DMS53 (cell line): Measurements from ENCODE around the gene CDKN2AIP.

Source experiments
- DNase-seq: peaks from one replicate; lab custom pipeline; 2025; lab: John Stamatoyannopoulos, UW

CDKN2AIP gene

GRCh38 chr4:183444214-183445096, at the start of gene CDKN2AIP:
TSS of gene CDKN2AIP (plus strand) at chr4:183444636. CDS start at chr4:183444798, 162 bp downstream.
- DNase-seq: peak; percentile 96

- no peak for DNase-seq
Observed at GRCh38 chr4:183395395-183395794, 49.0 kb upstream of the CDKN2AIP start.

GRCh38 chr4:183396227-183396637, 48.2 kb upstream of the CDKN2AIP start:
- DNase-seq: no peak

DNA sequence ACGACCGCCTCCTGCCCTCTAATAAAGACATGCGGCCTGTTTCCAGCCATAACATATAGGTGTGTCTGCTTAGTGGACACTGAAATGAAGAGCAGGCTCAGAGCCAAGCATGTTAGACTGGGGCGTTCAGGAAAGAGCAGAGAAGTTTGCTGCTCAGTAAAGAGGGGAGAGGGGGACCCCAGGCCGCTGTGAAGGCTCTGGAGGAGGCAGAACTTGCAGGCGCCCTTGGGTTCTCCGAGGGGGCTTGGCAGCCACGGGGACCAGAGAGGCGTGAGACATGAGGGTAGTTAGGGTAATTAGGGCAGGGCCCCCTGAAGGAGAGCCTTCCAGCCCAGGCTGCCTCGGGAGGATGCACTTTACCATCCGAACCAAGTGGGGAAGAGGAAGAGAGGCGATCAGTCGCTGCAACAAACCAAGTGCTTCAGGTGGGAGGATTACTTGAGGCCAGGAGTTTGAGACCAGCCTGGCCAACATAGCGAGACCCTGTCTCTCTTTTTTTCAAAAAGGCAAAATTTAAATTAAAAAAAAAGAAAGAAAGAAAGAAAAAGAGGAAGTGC, 46.6 kb upstream of the CDKN2AIP start:
- no peak for DNase-seq

DNA sequence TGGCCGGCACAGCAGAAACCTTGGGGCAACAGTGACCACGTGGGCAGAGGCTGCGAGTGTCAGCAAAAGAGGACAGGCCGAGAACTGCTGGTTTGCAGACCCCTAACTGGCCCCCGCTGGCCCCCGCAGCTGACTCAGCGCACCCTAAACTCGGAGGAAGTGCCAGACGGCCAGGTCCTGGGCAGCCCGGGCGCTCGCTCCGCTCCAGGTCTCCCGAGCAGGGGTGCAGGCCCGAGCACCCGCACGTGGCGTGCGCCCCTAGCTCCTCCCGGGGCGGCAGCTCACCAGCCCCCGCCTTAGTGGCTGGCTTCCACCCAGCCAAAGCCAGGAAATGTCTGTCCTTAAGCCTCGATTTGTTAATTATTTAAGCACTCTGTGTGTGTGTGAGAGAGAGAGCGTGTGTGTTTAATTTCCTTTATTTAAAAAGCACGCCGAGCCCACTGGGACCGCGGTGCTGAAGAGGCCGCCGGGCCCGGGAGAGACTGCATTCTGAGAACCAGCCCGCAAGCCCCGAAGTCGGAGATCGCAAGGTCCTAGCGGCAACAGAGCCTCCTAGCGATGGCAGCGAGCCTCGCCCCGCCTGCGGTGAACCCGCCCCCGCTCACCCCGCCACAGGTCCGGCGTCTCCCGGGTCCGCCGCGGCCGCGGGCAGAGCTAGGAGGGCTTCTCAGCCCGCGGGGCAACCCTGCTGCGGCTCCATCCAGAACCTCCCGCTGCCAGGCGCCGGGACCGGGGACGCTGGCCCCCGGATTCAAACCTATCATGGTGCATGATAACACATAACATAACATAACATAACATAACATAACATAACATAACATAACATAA, 45.9 kb upstream of the CDKN2AIP start:
- DNase-seq: peak; percentile 82

DNA sequence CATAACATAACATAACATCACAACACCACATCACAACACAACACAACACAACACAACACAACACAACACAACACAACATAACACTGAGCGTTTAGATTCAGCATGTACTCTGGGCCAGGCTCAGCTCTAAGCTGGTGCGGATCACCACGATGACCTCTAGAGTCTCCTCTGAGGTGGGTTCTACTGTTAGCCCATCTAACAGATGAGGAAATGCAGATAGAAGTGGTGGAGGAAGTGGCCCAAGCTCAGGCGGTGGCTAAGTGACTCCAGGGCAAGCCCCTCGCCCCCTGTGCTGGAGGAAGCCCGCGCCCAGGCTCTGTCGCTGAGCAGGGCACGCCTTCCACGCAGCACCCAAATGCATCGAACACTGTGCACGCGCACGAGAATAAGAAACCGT, 45.3 kb upstream of the CDKN2AIP start:
- no peak for DNase-seq

GRCh38 chr4:183399616-183400015, 44.8 kb upstream of the CDKN2AIP start:
- DNase-seq: no peak

DNA sequence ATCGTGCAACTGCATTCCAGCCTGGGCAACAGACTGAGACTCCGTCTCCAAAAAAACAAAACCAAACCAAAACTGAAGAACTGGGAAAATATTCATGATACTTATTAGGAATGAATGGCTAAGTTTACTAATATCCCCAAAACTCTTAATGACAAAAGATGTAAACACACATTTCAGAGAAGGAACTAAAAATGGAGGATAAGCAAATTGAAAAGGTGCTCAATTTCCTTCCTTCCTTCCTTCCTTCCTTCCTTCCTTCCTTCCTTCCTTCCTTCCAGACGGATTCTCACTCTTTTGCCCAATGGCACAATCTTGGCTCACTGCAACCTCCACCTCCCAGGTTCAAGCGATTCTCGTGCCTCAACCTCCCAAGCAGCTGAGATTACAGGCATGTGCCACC, 44.4 kb upstream of the CDKN2AIP start:
- DNase-seq: no peak

DNA sequence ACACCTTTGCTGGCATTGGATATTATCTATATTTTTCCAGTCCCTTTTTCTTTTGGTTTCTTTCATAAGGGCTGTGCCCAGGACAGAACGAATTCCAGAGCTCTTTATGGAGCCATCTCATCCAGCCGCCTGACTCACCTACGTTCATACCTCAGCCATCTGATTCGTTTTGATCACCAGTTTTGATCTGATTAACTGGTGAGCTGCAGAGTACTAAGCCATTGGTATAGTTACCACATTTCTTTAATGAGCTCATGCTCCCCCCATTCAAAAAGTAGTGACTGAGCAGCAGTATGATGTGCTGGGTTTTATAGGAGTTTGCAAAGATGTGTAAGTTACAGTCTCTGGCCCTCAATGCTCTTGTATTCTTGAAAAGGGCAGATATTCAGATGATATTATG, 43.0 kb upstream of the CDKN2AIP start:
- no peak for DNase-seq

DNA sequence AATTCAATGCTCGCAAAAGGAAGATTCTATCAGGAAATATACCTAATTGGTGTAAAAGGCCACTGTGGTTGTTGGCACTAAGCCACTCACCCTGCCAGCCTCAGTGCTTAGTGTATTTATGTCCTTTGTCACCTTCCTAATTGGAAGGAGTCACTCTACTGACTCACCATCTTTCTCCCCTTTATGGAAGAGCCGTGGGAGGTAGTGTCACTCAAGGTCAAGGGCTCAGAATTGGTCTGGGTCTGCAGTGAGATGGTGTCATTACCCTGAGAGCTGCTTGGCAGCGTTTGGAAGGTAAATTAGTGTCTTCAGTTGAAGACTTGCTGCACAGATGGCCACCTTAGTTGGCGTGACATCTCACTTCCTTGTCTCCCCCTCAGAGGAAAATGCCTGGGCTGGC, 41.7 kb upstream of the CDKN2AIP start:
- DNase-seq: no peak

GRCh38 chr4:183403486-183403885, 41.0 kb upstream of the CDKN2AIP start:
- no peak for DNase-seq

DNA sequence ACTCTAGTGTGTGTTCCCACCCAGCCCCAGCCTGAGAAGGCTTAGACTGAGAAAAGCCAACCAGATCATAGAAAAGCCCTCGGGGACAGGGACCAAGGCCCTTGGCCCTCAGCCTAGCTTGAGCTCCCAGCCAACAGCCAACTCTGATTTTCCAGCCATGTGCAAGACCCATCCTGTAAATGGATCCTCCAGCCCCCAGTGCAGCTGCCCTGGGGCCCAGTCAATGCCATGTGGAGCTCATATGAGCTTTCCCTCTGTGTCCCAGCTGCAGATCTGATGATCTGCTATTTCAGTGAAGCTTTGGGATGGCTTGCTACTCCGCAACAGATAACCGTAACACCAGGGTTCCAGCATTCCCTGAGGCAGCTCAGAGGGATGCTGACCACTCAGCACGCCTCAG, 40.5 kb upstream of the CDKN2AIP start:
- DNase-seq: no peak

GRCh38 chr4:183405303-183405702, 39.1 kb upstream of the CDKN2AIP start:
- DNase-seq: no peak

DNA sequence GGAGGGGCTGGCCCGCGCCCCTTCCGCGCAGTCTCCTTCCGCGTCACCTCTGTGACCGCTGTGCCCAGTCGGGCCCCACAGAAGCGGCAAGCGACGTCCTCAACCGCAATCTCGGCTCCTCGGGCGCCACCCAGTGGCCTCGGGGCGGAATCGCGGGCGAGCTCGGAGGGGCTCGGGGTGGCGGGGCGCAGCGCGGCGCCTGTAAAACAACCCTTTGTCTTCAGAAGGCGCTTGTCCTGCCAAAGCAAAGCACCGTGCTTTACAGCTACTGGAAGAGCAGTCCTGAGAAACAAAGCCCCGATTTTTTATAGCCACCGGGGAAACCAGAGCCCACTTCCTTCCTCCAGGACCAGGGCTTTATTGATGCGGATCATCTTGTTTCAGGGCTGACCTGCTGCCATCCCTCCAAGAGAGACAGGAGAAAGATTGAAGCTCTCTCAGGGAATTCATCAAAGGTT, 37.3 kb upstream of the CDKN2AIP start:
- DNase-seq: peak; percentile 87

DNA sequence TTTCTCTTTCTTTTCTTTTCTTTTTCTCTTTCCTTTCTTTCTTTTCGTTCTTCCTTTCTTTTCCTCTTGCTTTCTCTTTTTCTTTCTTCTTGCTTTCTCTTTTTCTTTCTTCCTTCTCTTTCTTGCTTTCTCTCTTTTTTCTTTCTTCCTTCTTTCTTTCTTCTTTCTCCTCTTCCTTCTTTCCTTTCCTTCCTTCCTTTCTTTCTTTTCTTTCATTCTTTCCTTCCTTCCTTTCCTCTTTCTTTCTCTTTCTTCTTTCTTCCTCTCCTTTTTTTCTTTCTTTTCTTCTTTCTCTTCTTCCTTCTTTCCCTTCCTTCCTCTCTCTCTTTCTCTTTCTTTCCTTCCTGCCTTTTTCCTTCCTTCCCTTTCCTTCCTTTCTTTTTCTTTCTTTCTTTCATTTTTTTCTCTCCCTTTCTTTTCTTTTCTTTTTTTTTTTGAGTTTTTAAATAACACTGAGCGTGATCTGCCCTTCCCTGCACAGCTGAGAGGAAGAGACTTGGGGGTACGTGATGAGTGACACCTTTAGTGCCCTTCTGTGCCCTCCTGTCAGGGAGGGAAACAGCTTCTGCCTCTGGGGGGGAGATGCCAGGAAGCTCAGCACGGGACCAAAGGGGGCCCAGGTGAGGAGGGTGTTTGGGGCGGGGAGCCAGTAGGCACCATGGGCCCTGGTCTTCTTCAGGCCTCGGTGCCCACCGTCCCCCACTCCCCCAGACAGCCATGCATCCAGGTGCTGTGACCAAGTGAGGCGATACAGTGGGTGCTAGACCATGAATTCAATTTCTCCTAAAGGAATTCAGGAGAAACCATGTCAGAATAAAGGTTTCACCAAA, 36.6 kb upstream of the CDKN2AIP start:
- DNase-seq: no peak

DNA sequence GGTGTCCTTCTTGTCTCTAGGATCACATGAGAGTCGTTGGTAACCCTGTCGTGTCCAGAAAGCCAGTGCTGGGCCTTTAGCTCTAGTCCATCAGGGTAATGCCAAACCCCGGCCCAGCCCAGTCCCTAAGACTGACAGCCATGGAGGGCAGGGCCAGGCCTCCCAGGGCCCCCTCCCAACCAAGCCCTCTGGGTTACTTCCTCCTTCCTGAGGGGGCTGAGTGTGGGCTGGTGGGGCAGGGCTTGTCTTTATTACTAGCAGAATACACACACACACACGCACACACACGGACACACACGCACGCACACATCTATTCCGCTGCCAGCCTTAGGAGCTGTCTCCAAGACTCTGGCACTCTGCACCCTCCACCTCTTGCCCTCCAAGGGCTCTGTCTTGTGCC, 35.6 kb upstream of the CDKN2AIP start:
- DNase-seq: no peak

GRCh38 chr4:183409483-183409882, 35.0 kb upstream of the CDKN2AIP start:
- no peak for DNase-seq

- no peak for DNase-seq
Observed at GRCh38 chr4:183409934-183410333, 34.5 kb upstream of the CDKN2AIP start.

GRCh38 chr4:183411291-183411861, 33.1 kb upstream of the CDKN2AIP start:
- DNase-seq: no peak

DNA sequence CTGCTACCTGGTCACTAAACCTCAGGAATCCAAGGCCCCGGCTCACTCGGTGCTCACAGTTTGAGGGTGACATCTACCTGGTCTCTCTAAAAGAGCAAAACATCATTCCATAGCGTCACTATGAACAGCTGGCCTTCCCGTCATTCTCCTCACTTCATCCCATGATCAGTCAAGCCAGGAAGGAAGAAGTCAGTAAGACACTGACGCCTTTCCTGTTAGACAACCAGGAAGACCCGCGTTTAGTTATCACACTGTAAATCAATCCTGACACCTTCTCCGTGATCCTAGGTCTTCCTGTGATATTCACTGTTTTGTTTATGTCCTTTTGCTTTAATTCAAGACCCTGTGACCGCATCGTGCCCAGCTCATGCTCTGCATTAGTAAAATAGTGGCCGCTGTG, 31.6 kb upstream of the CDKN2AIP start:
- DNase-seq: no peak
